Calu3 (cell line): ENCODE measurements around the gene MYH14. TPM values are rescaled to one million over a fixed set of nuclear protein-coding genes. Genes with fewer than 3 reads are reported as not detected.

Source experiments
- BruUV-seq: library from RNA; stranded (reverse); fragments of 400-500 nt; replicated peaks from 2 replicates; lab custom pipeline; 2021; lab: Mats Ljungman, UMichigan
- CTCF ChIA-PET: fragments of 300-600 bp; sonication (Branson Sonifier 250); formaldehyde crosslinking; loops from one replicate; lab custom pipeline; 2022; ENCODE audit warnings: antibody characterized with exemption; lab: Charles Lee
- DNase-seq: peaks from one replicate; pipeline ENCODE4 v3.0.0; 2022
- H3K27ac Mint-ChIP-seq: one replicate; pipeline ENCODE4 v1.8.0; 2022; ENCODE audit warnings: mixed read lengths; ENCODE audit not compliant: unreplicated experiment
- H3K27me3 Mint-ChIP-seq: one replicate; pipeline ENCODE4 v1.8.0; 2022; ENCODE audit warnings: mixed read lengths; ENCODE audit not compliant: unreplicated experiment
- H3K36me3 Mint-ChIP-seq: one replicate; pipeline ENCODE4 v1.8.0; 2022; ENCODE audit warnings: mild to moderate bottlenecking, moderate library complexity, mixed read lengths; ENCODE audit not compliant: insufficient read depth, unreplicated experiment
- H3K4me1 Mint-ChIP-seq: one replicate; pipeline ENCODE4 v1.8.0; 2022; ENCODE audit warnings: mild to moderate bottlenecking, low read depth, mixed read lengths; ENCODE audit not compliant: unreplicated experiment
- H3K4me3 Mint-ChIP-seq: one replicate; pipeline ENCODE4 v1.8.0; 2022; ENCODE audit warnings: mild to moderate bottlenecking, low read depth, moderate library complexity, mixed read lengths; ENCODE audit not compliant: unreplicated experiment
- H3K9me3 Mint-ChIP-seq: one replicate; pipeline ENCODE4 v1.8.0; 2022; ENCODE audit warnings: low read depth, mixed read lengths; ENCODE audit not compliant: unreplicated experiment
- CTCF ChIP-seq: fragments of 200-600 bp; IDR thresholded peaks from one replicate; pipeline ENCODE4 v1.8.0; 2022; ENCODE audit warnings: antibody characterized with exemption; ENCODE audit not compliant: unreplicated experiment
- intact Hi-C: fragments of 100-400 bp; cut with micrococcal nuclease; formaldehyde crosslinking; loops from one replicate; pipeline ENCODE4 v1.10.0; 2022; ENCODE audit not compliant: unreplicated experiment
- total RNA-seq: library from RNA; stranded (reverse); gene quantifications from 2 replicates; pipeline ENCODE4 v1.2.3, GENCODE V29; 2022

Gene MYH14
- total RNA-seq, 1 experiment from 2014 or later, result 255 TPM

- Mint-ChIP-seq H3K9me3 (peaks cover 3% of the 10 kb centered on the region), H3K4me3 (no peak overlapping the region), H3K36me3 (peaks cover 71% of the 10 kb centered on the region), H3K27ac (no peak overlapping the region), H3K4me1 (no peaks in the 10 kb centered on the region), H3K27me3 (no peaks in the 10 kb centered on the region)
- TF ChIP-seq CTCF, result no peak
- no peak for DNase-seq
- CTCF ChIA-PET, result no interaction called here
- intact Hi-C loops, result no loop called here
- BruUV-seq, result no TSS peak
Measured at GRCh38 chr19:50249636-50250035, 46.2 kb downstream of the MYH14 start.

- peaks cover 3% of the 10 kb centered on the region for H3K9me3 Mint-ChIP-seq
Measured at GRCh38 chr19:50250450-50251136, 47.2 kb downstream of the MYH14 start.

GRCh38 chr19:50252111-50252886 is 48.9 kb downstream of the MYH14 start:
- CTCF ChIA-PET, result interaction anchor here (1.0 kb wide), 1 partner anchor 37 kb away, joined by 11 read pairs; no protein-coding TSS in a partner anchor
- H3K4me3 Mint-ChIP-seq, result no peak overlapping the region
- BruUV-seq, result no TSS peak
- H3K27ac Mint-ChIP-seq, result no peak overlapping the region
- no peaks in the 10 kb centered on the region for H3K4me1 Mint-ChIP-seq
- peaks cover 3% of the 10 kb centered on the region for H3K9me3 Mint-ChIP-seq
- H3K27me3 Mint-ChIP-seq, result no peaks in the 10 kb centered on the region
- DNase-seq, result peak; percentile 21
- peaks cover 71% of the 10 kb centered on the region for H3K36me3 Mint-ChIP-seq
- intact Hi-C loops, result no loop called here
- TF ChIP-seq CTCF, result peak; percentile 79

More at GRCh38 chr19:50250450-50251136, 47.2 kb downstream of the MYH14 start:
- no peaks in the 10 kb centered on the region for H3K27me3 Mint-ChIP-seq
- intact Hi-C loops, result no loop called here
- H3K4me3 Mint-ChIP-seq, result no peak overlapping the region
- BruUV-seq, result no TSS peak
- H3K27ac Mint-ChIP-seq, result peak overlapping the region; percentile 32
- peaks cover 70% of the 10 kb centered on the region for H3K36me3 Mint-ChIP-seq
- no peaks in the 10 kb centered on the region for H3K4me1 Mint-ChIP-seq
- no peak for DNase-seq
- no peak for TF ChIP-seq CTCF
- CTCF ChIA-PET, result interaction anchor here (1.2 kb wide), 1 partner anchor 47 kb away, joined by 3 read pairs; the partner anchor contains the start of gene MYH14

- Mint-ChIP-seq H3K27me3 (no peaks in the 10 kb centered on the region), H3K4me3 (no peak overlapping the region), H3K9me3 (peaks cover 3% of the 10 kb centered on the region), H3K4me1 (no peaks in the 10 kb centered on the region), H3K36me3 (peaks cover 75% of the 10 kb centered on the region), H3K27ac (no peak overlapping the region)
- CTCF ChIA-PET, result interaction anchor here (1.0 kb wide), 1 partner anchor 38 kb away, joined by 11 read pairs; no protein-coding TSS in a partner anchor
- no peak for TF ChIP-seq CTCF
- no TSS peak for BruUV-seq
- intact Hi-C loops, result no loop called here
- no peak for DNase-seq
Measured at GRCh38 chr19:50252887-50253268, 49.5 kb downstream of the MYH14 start.
